OCI-LY3 (cell line): ENCODE results near the gene TEDC2.

Experiments
- H2AFZ ChIP-seq: fragments of 200-600, 300-600 bp; shearing (Covaris generic); 2 replicates; pipeline ENCODE4 v1.6.0; 2014; ENCODE audit warnings: antibody characterized with exemption, low read depth, low read length
- H3K27ac ChIP-seq: fragments of 200-600, 300-600 bp; sonication (generic); 2 replicates; pipeline ENCODE4 v1.5.1; 2014; ENCODE audit warnings: mild to moderate bottlenecking, low read length, moderate library complexity, mixed read lengths
- H3K27me3 ChIP-seq: fragments of 200-600, 300-600 bp; sonication (generic); 2 replicates; pipeline ENCODE4 v1.6.1; 2014; ENCODE audit warnings: low read depth, low read length, mixed read lengths
- H3K36me3 ChIP-seq: fragments of 200-600, 300-600 bp; sonication (generic); replicated peaks from 2 replicates; pipeline ENCODE3; 2014; ENCODE audit warnings: low read depth, low read length, mixed read lengths
- H3K4me1 ChIP-seq: fragments of 300-600, 200-600 bp; sonication (generic); 2 replicates; pipeline ENCODE4 v1.6.1; 2014; ENCODE audit warnings: low read length, mixed read lengths
- H3K4me2 ChIP-seq: fragments of 200-600, 300-600 bp; sonication (generic); 2 replicates; pipeline ENCODE4 v1.6.1; 2014; ENCODE audit warnings: low read length, mixed read lengths
- H3K4me3 ChIP-seq: fragments of 300-600, 200-600 bp; sonication (generic); 2 replicates; pipeline ENCODE4 v1.5.1; 2014; ENCODE audit warnings: antibody characterized with exemption, mild to moderate bottlenecking, low read length, moderate library complexity
- H3K79me2 ChIP-seq: fragments of 300-600, 200-600 bp; shearing (Covaris generic); 2 replicates; pipeline ENCODE4 v1.6.1; 2014; ENCODE audit warnings: mild to moderate bottlenecking, low read length, mixed read lengths
- H3K9ac ChIP-seq: fragments of 300-600, 200-600 bp; shearing (Covaris generic); 2 replicates; pipeline ENCODE4 v1.6.0; 2014; ENCODE audit warnings: mild to moderate bottlenecking, low read length, moderate library complexity
- H3K9me3 ChIP-seq: fragments of 200-600, 300-600 bp; shearing (Covaris generic); 2 replicates; pipeline ENCODE4 v1.6.1; 2014; ENCODE audit warnings: low read length, mixed read lengths; ENCODE audit not compliant: insufficient read depth
- H4K20me1 ChIP-seq: fragments of 200-600, 300-600 bp; sonication (generic); 2 replicates; pipeline ENCODE4 v1.6.1; 2016; ENCODE audit warnings: low read length, mixed read lengths; ENCODE audit not compliant: insufficient read depth
- EZH2phosphoT487 ChIP-seq: fragments of 200-600 bp; shearing (Covaris generic); IDR thresholded peaks from 2 replicates; pipeline ENCODE4 v1.6.1; 2018; ENCODE audit warnings: antibody characterized with exemption, mixed run types, low read depth
- TF ChIP-seq, protein P1 (sequence below): fragments of 200-600, 300-600 bp; sonication (generic); IDR thresholded peaks from 2 replicates; pipeline ENCODE4 v1.5.1; 2014; ENCODE audit warnings: antibody characterized with exemption, low read length, low read depth

Gene TEDC2

DNA sequence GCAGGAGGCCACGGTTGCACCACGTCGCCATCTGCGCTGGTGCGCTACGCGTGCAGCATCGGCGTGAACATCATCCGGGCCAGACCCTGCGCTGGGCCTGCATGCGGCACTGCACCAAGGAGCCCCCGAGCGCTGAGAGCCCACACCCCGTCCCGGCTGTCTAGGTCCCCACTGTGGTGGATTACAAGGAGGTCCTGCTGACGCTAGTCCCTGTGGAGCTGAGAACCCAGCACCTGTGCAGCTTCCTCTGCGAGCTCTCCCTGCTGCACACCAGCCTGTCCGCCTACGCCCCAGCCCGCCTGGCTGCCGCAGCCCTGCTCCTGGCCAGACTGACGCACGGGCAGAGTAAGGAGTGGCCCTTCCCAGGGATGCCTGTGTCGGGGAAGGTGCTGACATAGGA lies 10.8 kb upstream of the TEDC2 start:
- Histone ChIP-seq H3K9me3 (no peaks in the 10 kb centered on the region), H3K79me2 (no peaks in the 10 kb centered on the region), H3K27ac (no peak overlapping the region), H4K20me1 (0 out of 2 replicates have a peak, but pooled peaks cover 4% of the 10 kb centered on the region), H3K36me3 (peaks cover 65% of the 10 kb centered on the region), H3K27me3 (no peaks in the 10 kb centered on the region), H3K9ac (no peak overlapping the region), H3K4me1 (no peaks in the 10 kb centered on the region), H3K4me2 (no peak overlapping the region), H2AFZ (no peak overlapping the region), H3K4me3 (no peak overlapping the region)
- no peak for TF ChIP-seq EZH2phosphoT487
- TF ChIP-seq, protein P1, sequence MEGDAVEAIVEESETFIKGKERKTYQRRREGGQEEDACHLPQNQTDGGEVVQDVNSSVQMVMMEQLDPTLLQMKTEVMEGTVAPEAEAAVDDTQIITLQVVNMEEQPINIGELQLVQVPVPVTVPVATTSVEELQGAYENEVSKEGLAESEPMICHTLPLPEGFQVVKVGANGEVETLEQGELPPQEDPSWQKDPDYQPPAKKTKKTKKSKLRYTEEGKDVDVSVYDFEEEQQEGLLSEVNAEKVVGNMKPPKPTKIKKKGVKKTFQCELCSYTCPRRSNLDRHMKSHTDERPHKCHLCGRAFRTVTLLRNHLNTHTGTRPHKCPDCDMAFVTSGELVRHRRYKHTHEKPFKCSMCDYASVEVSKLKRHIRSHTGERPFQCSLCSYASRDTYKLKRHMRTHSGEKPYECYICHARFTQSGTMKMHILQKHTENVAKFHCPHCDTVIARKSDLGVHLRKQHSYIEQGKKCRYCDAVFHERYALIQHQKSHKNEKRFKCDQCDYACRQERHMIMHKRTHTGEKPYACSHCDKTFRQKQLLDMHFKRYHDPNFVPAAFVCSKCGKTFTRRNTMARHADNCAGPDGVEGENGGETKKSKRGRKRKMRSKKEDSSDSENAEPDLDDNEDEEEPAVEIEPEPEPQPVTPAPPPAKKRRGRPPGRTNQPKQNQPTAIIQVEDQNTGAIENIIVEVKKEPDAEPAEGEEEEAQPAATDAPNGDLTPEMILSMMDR: no peak

DNA sequence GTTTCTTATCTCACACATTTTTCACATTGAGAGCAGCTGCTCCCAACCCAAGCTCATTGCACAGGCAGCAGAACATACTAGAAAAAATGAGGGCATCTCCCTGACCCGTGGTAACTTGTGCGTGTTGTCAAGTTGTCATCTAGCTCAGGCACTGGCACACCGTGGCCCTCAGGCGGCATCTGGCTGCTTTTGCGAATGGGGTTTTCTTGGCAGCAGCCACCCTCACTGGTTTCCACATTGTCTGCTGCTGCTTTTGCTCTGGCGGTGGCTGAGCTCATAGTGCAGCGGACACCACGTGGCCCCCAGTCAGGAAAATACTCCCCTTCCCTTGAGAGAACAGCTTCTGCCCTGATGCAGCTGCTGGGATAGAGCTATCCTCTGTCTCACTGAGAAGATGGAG lies 9.4 kb upstream of the TEDC2 start:
- no peak overlapping the region for H3K27ac ChIP-seq
- TF ChIP-seq, protein P1: no peak
- no peak for TF ChIP-seq EZH2phosphoT487
- peaks cover 66% of the 10 kb centered on the region for H3K36me3 ChIP-seq

DNA sequence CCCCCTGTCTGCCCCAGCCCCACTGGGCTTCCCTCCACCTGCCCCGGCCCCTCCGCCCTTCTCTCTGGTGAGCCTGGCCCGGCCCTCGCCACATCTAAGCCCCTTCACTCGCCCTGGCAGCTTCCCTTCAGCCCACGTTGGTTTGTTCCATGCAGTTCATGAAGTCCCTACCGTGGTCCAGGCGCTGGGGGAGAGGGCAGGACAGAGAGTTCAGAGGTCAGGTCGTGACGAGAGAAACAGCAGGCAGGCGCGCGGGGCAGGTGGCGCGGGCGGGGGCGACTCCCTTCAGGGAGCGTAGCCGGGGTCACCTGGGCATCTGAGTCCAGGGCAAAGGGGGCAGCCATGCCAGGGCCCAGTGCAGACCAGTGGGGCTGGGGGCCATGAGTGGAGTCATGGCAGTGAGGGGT lies 8.9 kb upstream of the TEDC2 start:
- no peak overlapping the region for H3K4me3 ChIP-seq
- H3K79me2 ChIP-seq: no peaks in the 10 kb centered on the region
- peaks cover 68% of the 10 kb centered on the region for H3K36me3 ChIP-seq
- H3K9me3 ChIP-seq: no peaks in the 10 kb centered on the region
- H2AFZ ChIP-seq: no peak overlapping the region
- H3K4me1 ChIP-seq: no peaks in the 10 kb centered on the region
- no peak for TF ChIP-seq EZH2phosphoT487
- TF ChIP-seq, protein P1: no peak
- no peak overlapping the region for H3K4me2 ChIP-seq
- no peak overlapping the region for H3K9ac ChIP-seq
- H4K20me1 ChIP-seq: 0 out of 2 replicates have a peak, but pooled peaks cover 4% of the 10 kb centered on the region
- H3K27ac ChIP-seq: no peak overlapping the region
- H3K27me3 ChIP-seq: no peaks in the 10 kb centered on the region

More for the DNA sequence above, 9.4 kb upstream of the TEDC2 start:
- no peaks in the 10 kb centered on the region for H3K79me2 ChIP-seq
- no peaks in the 10 kb centered on the region for H3K9me3 ChIP-seq
- H3K9ac ChIP-seq: no peak overlapping the region
- H2AFZ ChIP-seq: no peak overlapping the region
- 0 out of 2 replicates have a peak, but pooled peaks cover 4% of the 10 kb centered on the region for H4K20me1 ChIP-seq
- no peaks in the 10 kb centered on the region for H3K4me1 ChIP-seq
- no peaks in the 10 kb centered on the region for H3K27me3 ChIP-seq
- no peak overlapping the region for H3K4me3 ChIP-seq
- H3K4me2 ChIP-seq: no peak overlapping the region

DNA sequence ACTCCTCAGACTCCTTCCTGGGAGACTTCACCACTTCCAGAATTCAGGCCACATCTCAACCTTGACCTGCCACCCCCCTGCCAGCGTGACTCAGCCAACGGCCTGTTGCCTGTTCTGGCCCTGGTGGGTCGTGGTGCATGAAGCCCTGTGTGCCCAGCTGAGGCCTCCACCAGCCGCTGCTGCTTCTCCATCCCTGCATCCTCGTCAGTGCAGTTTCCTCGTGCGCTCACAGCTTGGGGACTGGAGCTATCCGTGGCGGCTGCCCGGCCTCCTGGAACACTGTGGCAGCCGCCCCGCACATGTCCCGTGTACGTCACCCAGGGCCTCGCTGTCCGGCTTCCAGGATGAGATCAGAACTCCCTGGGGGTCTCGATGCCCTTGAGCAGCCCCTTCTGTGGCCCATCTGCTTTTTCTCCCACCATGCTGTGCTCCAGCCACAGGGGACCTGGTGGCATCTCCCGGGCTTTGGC lies 8.0 kb upstream of the TEDC2 start:
- Histone ChIP-seq H3K4me2 (no peak overlapping the region), H3K4me3 (no peak overlapping the region), H3K27ac (no peak overlapping the region), H3K4me1 (no peaks in the 10 kb centered on the region), H4K20me1 (0 out of 2 replicates have a peak, but pooled peaks cover 4% of the 10 kb centered on the region), H3K27me3 (no peaks in the 10 kb centered on the region), H2AFZ (no peak overlapping the region), H3K36me3 (peaks cover 68% of the 10 kb centered on the region), H3K9me3 (no peaks in the 10 kb centered on the region), H3K79me2 (no peaks in the 10 kb centered on the region), H3K9ac (no peak overlapping the region)
- TF ChIP-seq, protein P1: no peak
- TF ChIP-seq EZH2phosphoT487: no peak
